Lower lobe of right lung (tissue), 2 donors: ENCODE results near the gene SULF2. TPM values are rescaled to one million over a fixed set of nuclear protein-coding genes. Genes with fewer than 3 reads are reported as not detected.
"Not testable (repeated sequence)": the region's sequence is repeated elsewhere in the genome, so short reads cannot be mapped to it uniquely, and the experiment has no call there.

Experiments used
- ATAC-seq, 2 donors: fragments of 200-7000 bp; cut with Tn5 transposase; one replicate each; pipeline ENCODE4 v1.9.1; 2020 to 2022; ENCODE audit warnings: mild to moderate bottlenecking in 2 of 2, moderate library complexity in 2 of 2
- DNase-seq: peaks from one replicate; pipeline ENCODE4 v3.0.0-alpha.2; 2020
- H3K27ac ChIP-seq: fragments of 200-600 bp; one replicate; pipeline ENCODE4 v1.8.0; 2022
- H3K27me3 ChIP-seq: fragments of 200-600 bp; one replicate; pipeline ENCODE4 v1.8.0; 2022; ENCODE audit warnings: low read depth
- H3K36me3 ChIP-seq: fragments of 200-600 bp; one replicate; pipeline ENCODE4 v1.8.0; 2022; ENCODE audit warnings: mild to moderate bottlenecking
- H3K4me1 ChIP-seq: fragments of 200-600 bp; one replicate; pipeline ENCODE4 v1.8.0; 2022
- H3K4me3 ChIP-seq: fragments of 200-600 bp; one replicate; pipeline ENCODE4 v1.8.0; 2022; ENCODE audit warnings: mild to moderate bottlenecking
- H3K9me3 ChIP-seq: fragments of 200-600 bp; one replicate; pipeline ENCODE4 v1.8.0; 2022
- intact Hi-C: fragments of 100-400 bp; cut with DNase I; formaldehyde crosslinking; loops from one replicate; pipeline ENCODE4 v1.11.0; 2022
- total RNA-seq: library from RNA; stranded (reverse); fragmentation: NEBNext Ultra II Directional; extraction: Animal tissue kit (Norgen Biotek cat#: 25700); gene quantifications from one replicate; pipeline ENCODE4 v1.2.1, GENCODE V29; 2021
- TF ChIP-seq, protein P1 (sequence below): fragments of 200-600 bp; IDR thresholded peaks from one replicate; pipeline ENCODE4 v1.8.0; 2022; ENCODE audit warnings: antibody characterized with exemption, mild to moderate bottlenecking
- donor health status: DM: no; HTN: yes; CAD: no; lungs with severe emphysema.

Gene SULF2
- total RNA-seq, 1 donor from 2014 or later: 34.6 TPM

DNA sequence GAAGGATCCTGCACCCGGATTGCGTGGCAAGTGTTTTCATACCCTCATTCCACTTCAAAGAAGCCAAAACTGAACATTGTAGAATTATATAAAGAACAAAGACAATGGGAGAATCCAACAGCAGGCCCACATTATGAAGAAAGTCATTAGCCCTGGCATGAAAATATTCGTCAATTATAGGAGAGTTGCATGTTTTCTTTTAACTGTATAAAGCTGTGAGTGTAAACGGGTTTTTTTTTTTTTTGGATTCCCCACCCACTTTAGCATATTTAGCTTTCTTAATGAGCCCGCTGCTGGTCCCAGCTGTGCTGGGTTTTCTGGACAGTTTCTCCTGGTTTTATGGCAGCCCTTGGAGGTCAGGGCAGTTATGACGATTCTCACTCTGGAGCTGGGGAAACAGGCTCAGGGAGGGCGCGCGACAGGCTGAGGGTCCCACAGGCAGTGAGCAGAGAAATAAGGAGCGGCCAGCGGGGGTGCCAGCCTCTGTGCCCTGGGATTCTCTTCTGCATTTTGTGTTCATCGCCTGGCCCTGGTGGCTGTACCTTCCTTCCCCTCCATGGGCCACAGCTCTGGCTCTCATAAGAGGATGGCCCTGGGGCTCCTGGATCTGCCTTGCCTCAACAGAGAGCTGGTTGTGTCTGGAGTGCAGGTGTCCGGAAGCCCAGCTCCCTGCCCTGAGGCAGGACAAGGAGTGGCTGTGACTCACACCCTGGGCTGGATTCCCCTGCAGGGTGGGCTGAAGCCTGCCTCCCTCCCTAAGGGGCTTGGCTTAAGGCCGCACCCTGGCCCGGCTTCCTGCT lies 24.1 kb upstream of the SULF2 start:
- no peak for DNase-seq
- H3K27ac ChIP-seq: no peak overlapping the region
- peaks cover 55% of the 10 kb centered on the region for H3K27me3 ChIP-seq
- H3K4me3 ChIP-seq: no peak overlapping the region
- no peaks in the 10 kb centered on the region for H3K4me1 ChIP-seq
- ATAC-seq: peak in 1 of 2 donors; percentile 37
- H3K36me3 ChIP-seq: no peaks in the 10 kb centered on the region
- TF ChIP-seq, protein P1, sequence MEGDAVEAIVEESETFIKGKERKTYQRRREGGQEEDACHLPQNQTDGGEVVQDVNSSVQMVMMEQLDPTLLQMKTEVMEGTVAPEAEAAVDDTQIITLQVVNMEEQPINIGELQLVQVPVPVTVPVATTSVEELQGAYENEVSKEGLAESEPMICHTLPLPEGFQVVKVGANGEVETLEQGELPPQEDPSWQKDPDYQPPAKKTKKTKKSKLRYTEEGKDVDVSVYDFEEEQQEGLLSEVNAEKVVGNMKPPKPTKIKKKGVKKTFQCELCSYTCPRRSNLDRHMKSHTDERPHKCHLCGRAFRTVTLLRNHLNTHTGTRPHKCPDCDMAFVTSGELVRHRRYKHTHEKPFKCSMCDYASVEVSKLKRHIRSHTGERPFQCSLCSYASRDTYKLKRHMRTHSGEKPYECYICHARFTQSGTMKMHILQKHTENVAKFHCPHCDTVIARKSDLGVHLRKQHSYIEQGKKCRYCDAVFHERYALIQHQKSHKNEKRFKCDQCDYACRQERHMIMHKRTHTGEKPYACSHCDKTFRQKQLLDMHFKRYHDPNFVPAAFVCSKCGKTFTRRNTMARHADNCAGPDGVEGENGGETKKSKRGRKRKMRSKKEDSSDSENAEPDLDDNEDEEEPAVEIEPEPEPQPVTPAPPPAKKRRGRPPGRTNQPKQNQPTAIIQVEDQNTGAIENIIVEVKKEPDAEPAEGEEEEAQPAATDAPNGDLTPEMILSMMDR: no peak
- H3K9me3 ChIP-seq: no peaks in the 10 kb centered on the region
- intact Hi-C loops: no loop called here

DNA sequence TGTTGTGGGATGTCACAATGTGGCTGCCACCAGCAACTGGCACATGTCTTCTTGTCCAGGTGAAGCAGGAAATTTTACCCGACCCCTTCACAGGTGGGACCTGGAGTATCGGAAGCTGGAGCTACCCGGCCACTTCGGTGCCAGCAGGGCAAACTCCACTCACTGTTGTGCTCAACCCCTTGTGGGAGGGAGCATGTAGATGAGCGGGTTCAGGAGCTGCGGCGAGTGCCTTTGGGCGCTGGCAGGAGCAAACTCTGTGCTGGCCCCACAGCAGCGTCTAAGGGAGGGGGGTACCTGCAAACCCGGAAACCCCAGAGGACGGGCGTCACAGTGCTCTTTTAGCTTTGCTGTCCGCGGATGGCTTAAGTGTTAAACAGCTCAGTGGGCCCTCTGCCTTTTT lies 20.7 kb upstream of the SULF2 start:
- intact Hi-C loops: no loop called here
- H3K4me3 ChIP-seq: no peak overlapping the region
- no peaks in the 10 kb centered on the region for H3K4me1 ChIP-seq
- peaks cover 44% of the 10 kb centered on the region for H3K27me3 ChIP-seq
- no peaks in the 10 kb centered on the region for H3K9me3 ChIP-seq
- DNase-seq (no peak), ATAC-seq (no peak)
- TF ChIP-seq, protein P1: no peak
- H3K36me3 ChIP-seq: no peaks in the 10 kb centered on the region
- H3K27ac ChIP-seq: no peak overlapping the region

DNA sequence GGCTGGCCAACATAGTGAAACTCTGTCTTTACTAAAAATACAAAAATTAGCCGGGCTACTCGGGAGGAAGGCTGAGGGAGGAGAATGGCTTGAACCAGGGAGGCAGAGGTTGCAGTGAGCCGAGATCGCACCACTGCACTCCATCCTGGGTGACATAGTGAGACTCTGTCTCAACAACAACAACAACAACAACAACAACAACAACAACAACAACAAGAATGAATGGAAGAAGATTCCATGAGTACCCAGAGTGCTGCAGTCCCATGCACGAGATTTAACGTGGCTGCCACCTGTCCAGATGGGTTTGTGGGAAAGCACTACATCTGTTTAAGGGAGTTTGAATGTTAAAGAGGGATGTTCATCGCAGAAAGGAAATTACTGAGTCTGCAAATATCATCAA lies 19.7 kb upstream of the SULF2 start:
- H3K36me3 ChIP-seq, H3K27ac ChIP-seq, H3K9me3 ChIP-seq, H3K4me1 ChIP-seq, H3K4me3 ChIP-seq, DNase-seq, ATAC-seq, intact Hi-C loops: not testable (repeated sequence)
- H3K27me3 ChIP-seq: peaks cover 36% of the 10 kb centered on the region

DNA sequence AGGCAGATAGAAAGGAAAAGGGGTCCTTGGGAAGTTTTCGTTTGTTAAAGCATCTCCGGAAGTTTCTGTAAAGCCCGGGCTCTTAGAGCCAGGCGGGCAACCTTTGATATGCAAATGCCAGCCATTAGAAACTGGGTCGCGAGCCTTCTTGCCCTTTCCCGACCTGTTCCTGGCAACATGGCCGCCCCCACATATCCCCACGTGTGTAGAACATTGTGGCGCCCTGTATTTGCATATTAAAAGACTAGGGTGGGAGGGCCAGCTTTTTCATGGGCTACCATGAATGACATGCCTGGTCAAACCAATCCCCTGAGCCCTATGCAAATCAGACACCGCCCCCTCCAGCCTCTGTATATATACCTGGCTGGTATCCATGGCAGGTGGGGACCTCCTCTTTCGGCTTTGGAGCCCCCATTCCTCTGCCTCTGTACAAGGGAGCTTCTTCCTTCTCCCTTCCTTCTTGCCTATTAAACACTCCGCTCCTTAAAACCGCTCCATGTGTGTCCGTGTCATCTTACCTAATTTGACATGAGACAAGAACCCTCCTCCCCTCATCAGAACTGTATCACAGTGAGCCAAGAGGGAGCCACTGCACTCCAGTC lies 19.0 kb upstream of the SULF2 start:
- H3K4me1 ChIP-seq, H3K4me3 ChIP-seq, ATAC-seq, H3K27ac ChIP-seq, DNase-seq, H3K36me3 ChIP-seq, H3K9me3 ChIP-seq, intact Hi-C loops: not testable (repeated sequence)
- peaks cover 29% of the 10 kb centered on the region for H3K27me3 ChIP-seq

DNA sequence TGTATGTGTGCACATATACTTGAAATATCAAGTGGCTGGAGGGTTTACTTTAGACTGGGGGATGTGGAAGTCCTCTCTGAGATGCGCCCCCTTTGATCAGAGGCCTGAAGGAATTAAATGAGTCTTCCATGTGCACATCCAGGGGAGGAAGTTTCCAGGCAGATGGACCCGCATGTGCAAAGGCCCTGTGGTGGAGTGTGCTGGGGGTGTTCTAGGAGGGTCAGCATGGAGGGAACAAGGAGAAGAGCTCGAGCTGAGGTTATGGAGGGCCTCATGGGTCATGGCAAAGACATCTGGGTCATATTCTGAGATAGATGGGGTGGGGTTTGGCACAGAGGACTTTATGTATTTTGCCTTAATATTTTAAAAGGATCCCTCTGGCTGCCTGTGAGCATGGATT lies 17.7 kb upstream of the SULF2 start:
- ATAC-seq (no peak), DNase-seq (no peak)
- Histone ChIP-seq H3K9me3 (no peaks in the 10 kb centered on the region), H3K4me3 (no peak overlapping the region), H3K27me3 (peaks cover 25% of the 10 kb centered on the region), H3K27ac (no peak overlapping the region), H3K36me3 (no peaks in the 10 kb centered on the region), H3K4me1 (no peaks in the 10 kb centered on the region)
- intact Hi-C loops: no loop called here
- TF ChIP-seq, protein P1: no peak

DNA sequence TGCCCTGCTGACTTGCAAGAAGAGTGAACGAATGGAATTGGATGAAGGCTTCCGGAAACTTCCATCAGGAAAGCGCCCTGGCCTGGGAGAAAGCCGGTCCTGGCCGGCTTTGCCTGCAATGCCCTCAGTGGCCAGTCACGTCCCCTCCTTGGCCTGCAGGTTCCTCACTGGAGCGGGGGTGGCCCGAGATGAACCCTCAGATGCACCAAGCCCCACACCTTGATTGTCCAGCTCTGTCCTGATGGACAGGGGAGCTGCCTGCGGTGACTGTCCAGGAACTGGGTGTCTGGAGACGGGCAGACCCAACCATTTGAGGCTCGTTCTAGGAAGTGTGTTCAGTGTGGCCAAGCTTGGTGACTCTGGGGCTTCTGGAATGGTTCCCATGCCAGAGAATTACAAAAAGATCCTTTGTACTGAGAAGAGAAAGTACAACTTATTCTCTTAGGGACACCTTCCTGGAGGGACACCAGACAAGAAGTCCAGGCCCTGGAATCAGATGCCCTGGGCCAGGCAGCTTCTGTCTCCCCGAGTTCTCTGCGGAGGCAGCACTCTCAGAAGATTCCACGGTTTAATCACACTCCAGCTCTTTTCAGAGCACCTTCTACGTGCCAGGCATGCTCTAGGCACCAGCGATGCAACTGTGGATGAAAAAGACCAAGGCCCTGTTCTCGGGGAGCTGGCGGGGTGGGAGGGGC lies 17.1 kb upstream of the SULF2 start:
- no peak for ATAC-seq
- intact Hi-C loops: no loop called here
- no peak for DNase-seq

More for the DNA sequence above, 17.1 kb upstream of the SULF2 start:
- TF ChIP-seq, protein P1: no peak
- Histone ChIP-seq H3K4me3 (no peak overlapping the region), H3K36me3 (no peaks in the 10 kb centered on the region), H3K4me1 (no peaks in the 10 kb centered on the region), H3K9me3 (no peaks in the 10 kb centered on the region), H3K27me3 (peaks cover 19% of the 10 kb centered on the region), H3K27ac (no peak overlapping the region)
